Measurements from ENCODE around the gene RNPS1. TPM values are rescaled to one million over a fixed set of nuclear protein-coding genes. Genes with fewer than 3 reads are reported as not detected.

RNPS1 gene
- total and polyA plus RNA-seq, 2 donors (not counting 3 experiments of a cell fraction or from before 2014, with no cell fraction given), result 206 to 209 TPM

GRCh38 chr16:2232094-2232990 is 35.6 kb downstream of the RNPS1 start:
- dilution Hi-C loops (cut with MboI; ENCODE audit: extremely low pct_ligation_motif_present, low sequenced_read_pairs) (no loop called here), intact Hi-C loops (cut with micrococcal nuclease) (no loop called here)
- TF ChIP-seq MAX (IDR thresholded peaks at IDR 0.05; ENCODE audit: insufficient read depth, insufficient read length), result no peak
- TF ChIP-seq GATA2 (IDR thresholded peaks at IDR 0.05; ENCODE audit: insufficient read depth, insufficient read length, low read depth, low read length), result no peak
- TF ChIP-seq EZH2 (IDR thresholded peaks at IDR 0.05; ENCODE audit: borderline replicate concordance, low read depth, low read length, severe bottlenecking), result no peak
- TF ChIP-seq CTCF (IDR thresholded peaks at IDR 0.05; ENCODE audit: extremely low read depth in 1 of 2, insufficient read depth in 1 of 2, low read depth in 1 of 2, low read length in 2 of 2), result no peak
- no peak for TF ChIP-seq MYC (IDR thresholded peaks at IDR 0.05; ENCODE audit: low read depth, low read length)
- no peak for TF ChIP-seq FOS (IDR thresholded peaks at IDR 0.05; ENCODE audit: borderline replicate concordance, insufficient read depth, low read length)
- TF ChIP-seq JUN (IDR thresholded peaks at IDR 0.05; ENCODE audit: borderline replicate concordance, insufficient read depth, insufficient read length, low read depth), result no peak
- TF ChIP-seq POLR2A (IDR thresholded peaks at IDR 0.05; ENCODE audit: low read depth, low read length), result no peak
- no peak for TF ChIP-seq POLR2AphosphoS5 (IDR thresholded peaks at IDR 0.05; ENCODE audit: insufficient read depth, low read depth, low read length)
- POLR2A ChIA-PET, result no interaction called here
- Histone ChIP-seq H3K27ac (ENCODE audit: insufficient read depth, low read depth, low read length) (no peak overlapping the region), H3K9me1 (replicated peaks; ENCODE audit: control insufficient read depth, extremely low read depth, insufficient read depth, low read length) (no peaks in the 10 kb centered on the region), H3K27me3 (ENCODE audit: control insufficient read depth in 2 of 2, insufficient read depth in 2 of 2, low read length in 2 of 2) (peaks cover 3 to 11% of the 10 kb centered on the region in 2 experiments), H3K9ac (replicated peaks; ENCODE audit: extremely low read depth, insufficient read depth, low read length) (no peak overlapping the region), H3K4me1 (ENCODE audit: control insufficient read depth, extremely low read depth, insufficient read depth, low read length) (peaks cover 10% of the 10 kb centered on the region), H4K20me1 (replicated peaks; ENCODE audit: control insufficient read depth, extremely low read depth, insufficient read depth, low read length) (no peaks in the 10 kb centered on the region), H3K4me3 (replicated peaks in 1 of 3; ENCODE audit: insufficient read depth in 1 of 3, low read depth in 1 of 3, low read length in 3 of 3) (no peak overlapping the region), H3K9me3 (replicated peaks; ENCODE audit: control insufficient read depth, insufficient read depth, low read length) (no peaks in the 10 kb centered on the region), H2AFZ (ENCODE audit: low read depth, low read length) (no peak overlapping the region), H3K36me3 (ENCODE audit: control insufficient read depth in 2 of 2, extremely low read depth in 1 of 2, insufficient read depth in 2 of 2, low read length in 2 of 2) (peaks cover 9 to 48% of the 10 kb centered on the region in 2 experiments), H3K4me2 (ENCODE audit: insufficient read depth, low read length) (no peak overlapping the region), H3K79me2 (ENCODE audit: control insufficient read depth, insufficient read depth, low read length) (peaks cover 4% of the 10 kb centered on the region)
- FAIRE-seq, result no peak
- BruUV-seq (replicated peaks), result no TSS peak
- no peak for DNase-seq (ENCODE audit: low read depth, low spot score)
- CTCF ChIA-PET, result no interaction called here

All from endothelial cell of umbilical vein (primary cell).